ENCODE results near the gene RHBDD1.

RHBDD1 gene

GRCh38 chr2:226875438-226876225 is 39.8 kb downstream of the RHBDD1 start:
- H3K36me3 Mint-ChIP-seq (ENCODE audit: low read depth): peaks cover 19% of the 10 kb centered on the region
- no peaks in the 10 kb centered on the region for H3K9me3 Mint-ChIP-seq
- no peak for TF ChIP-seq CTCF (IDR thresholded peaks at IDR 0.05; ENCODE audit: unreplicated experiment in 3 of 3)
- H3K4me1 Mint-ChIP-seq: no peaks in the 10 kb centered on the region
- no peak overlapping the region for H3K4me3 Mint-ChIP-seq
- H3K27ac Mint-ChIP-seq: no peak overlapping the region
- H3K27me3 Mint-ChIP-seq (ENCODE audit: low read depth): no peaks in the 10 kb centered on the region

DNA sequence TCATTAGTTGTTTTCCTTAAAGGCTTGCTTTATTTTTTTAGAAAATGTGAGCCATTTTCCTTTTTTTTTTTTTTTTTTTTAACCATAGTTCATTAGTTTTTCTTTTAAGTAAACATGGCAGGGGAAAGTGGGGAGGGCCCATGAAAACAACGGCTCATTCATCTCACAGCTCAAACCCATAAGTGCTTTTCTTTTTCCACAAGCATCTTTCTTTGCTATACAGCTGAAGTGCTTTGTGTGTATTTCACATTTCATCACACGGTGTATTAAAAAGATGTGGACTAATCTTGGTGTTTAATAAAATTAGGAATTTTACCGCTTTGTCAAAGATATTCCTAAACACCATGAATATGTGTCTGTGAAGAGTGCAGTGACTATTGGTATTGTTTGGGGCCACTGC is 41.6 kb downstream of the RHBDD1 start:
- no peak for TF ChIP-seq CTCF (IDR thresholded peaks at IDR 0.05; ENCODE audit: unreplicated experiment in 3 of 3)
- Mint-ChIP-seq H3K36me3 (ENCODE audit: low read depth) (peaks cover 23% of the 10 kb centered on the region), H3K4me1 (no peaks in the 10 kb centered on the region), H3K9me3 (no peaks in the 10 kb centered on the region), H3K27me3 (ENCODE audit: low read depth) (no peaks in the 10 kb centered on the region), H3K27ac (no peak overlapping the region), H3K4me3 (no peak overlapping the region)

GRCh38 chr2:226881287-226881686 is 45.4 kb downstream of the RHBDD1 start:
- no peaks in the 10 kb centered on the region for H3K27me3 Mint-ChIP-seq (ENCODE audit: low read depth)
- TF ChIP-seq CTCF (IDR thresholded peaks at IDR 0.05; ENCODE audit: unreplicated experiment in 3 of 3): no peak
- peaks cover 19% of the 10 kb centered on the region for H3K36me3 Mint-ChIP-seq (ENCODE audit: low read depth)
- no peaks in the 10 kb centered on the region for H3K4me1 Mint-ChIP-seq
- H3K9me3 Mint-ChIP-seq: no peaks in the 10 kb centered on the region
- no peak overlapping the region for H3K4me3 Mint-ChIP-seq
- H3K27ac Mint-ChIP-seq: no peak overlapping the region

DNA sequence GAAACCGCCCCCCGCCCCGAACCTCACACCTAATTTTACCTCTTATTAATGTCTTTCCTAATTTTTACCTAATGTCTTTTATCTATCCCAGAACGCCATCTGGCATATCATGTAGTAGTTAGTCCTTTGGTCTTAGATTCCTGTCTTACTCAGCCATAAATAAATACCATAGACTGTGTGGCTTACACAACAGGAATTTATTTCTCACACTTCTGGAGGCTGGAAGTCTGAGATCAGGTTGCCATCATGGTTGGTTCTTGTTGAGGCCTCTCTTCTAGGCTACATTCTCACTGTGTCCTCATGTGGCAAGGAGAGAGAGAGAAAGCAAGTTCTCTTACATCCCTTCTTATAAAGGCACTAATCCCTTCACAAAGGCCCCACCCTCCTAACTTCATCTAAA is 46.8 kb downstream of the RHBDD1 start:
- Mint-ChIP-seq H3K9me3 (no peaks in the 10 kb centered on the region), H3K4me3 (no peak overlapping the region), H3K36me3 (ENCODE audit: low read depth) (peaks cover 19% of the 10 kb centered on the region), H3K27ac (no peak overlapping the region), H3K27me3 (ENCODE audit: low read depth) (no peaks in the 10 kb centered on the region), H3K4me1 (no peaks in the 10 kb centered on the region)
- no peak for TF ChIP-seq CTCF (IDR thresholded peaks at IDR 0.05; ENCODE audit: unreplicated experiment in 3 of 3)

DNA sequence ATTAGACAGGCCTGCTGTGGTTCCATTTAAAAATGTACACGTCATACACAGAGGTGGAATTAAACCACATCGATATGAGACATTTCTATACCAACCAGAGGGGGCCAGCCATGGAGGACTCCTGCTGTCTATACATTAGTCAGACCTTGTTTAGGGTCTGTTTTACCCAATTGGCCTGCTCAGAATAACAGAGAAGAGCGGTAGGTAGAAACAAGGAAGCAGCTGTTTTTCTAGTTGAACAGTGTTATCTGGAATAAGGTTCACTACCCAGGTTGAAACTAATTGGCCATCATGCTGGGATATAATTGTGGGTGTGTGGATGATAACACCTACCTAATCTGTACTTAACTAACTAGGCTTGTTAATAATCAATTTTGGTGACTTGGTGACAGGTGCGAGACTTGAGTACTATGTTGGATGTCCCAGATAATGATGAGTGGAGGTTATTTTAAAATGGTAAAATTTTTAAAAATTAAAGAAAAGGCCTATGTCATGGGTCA is 47.5 kb downstream of the RHBDD1 start:
- H3K4me3 Mint-ChIP-seq: no peak overlapping the region
- TF ChIP-seq CTCF (IDR thresholded peaks at IDR 0.05; ENCODE audit: unreplicated experiment in 3 of 3): no peak
- no peak overlapping the region for H3K27ac Mint-ChIP-seq
- H3K9me3 Mint-ChIP-seq: no peaks in the 10 kb centered on the region
- H3K4me1 Mint-ChIP-seq: no peaks in the 10 kb centered on the region
- H3K36me3 Mint-ChIP-seq (ENCODE audit: low read depth): peaks cover 19% of the 10 kb centered on the region
- no peaks in the 10 kb centered on the region for H3K27me3 Mint-ChIP-seq (ENCODE audit: low read depth)

DNA sequence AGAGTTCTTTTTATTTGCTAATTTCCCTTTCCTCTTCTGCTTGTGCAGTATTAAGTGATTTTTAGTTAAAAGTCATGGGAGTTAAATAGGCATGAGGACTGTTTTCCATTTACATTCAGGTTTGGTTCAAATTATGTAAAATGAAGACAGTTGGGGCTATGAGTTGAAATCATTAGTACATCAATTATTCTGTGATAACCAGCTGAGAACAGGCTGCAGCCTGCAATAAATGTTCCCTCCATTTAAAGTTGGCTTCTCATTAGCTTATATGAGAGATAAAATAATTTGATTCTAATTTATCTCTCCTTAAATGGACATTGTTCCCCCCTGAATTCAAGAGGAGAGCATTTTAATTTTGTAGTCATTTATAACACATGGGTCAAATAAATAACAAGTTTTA is 48.3 kb downstream of the RHBDD1 start:
- H3K4me3 Mint-ChIP-seq: no peak overlapping the region
- no peak for TF ChIP-seq CTCF (IDR thresholded peaks at IDR 0.05; ENCODE audit: unreplicated experiment in 3 of 3)
- H3K27me3 Mint-ChIP-seq (ENCODE audit: low read depth): no peaks in the 10 kb centered on the region

More for the DNA sequence above, 48.3 kb downstream of the RHBDD1 start:
- H3K4me1 Mint-ChIP-seq: no peaks in the 10 kb centered on the region
- H3K36me3 Mint-ChIP-seq (ENCODE audit: low read depth): peaks cover 19% of the 10 kb centered on the region
- no peak overlapping the region for H3K27ac Mint-ChIP-seq
- no peaks in the 10 kb centered on the region for H3K9me3 Mint-ChIP-seq

Data from nephron (organoid).